RWPE1 (cell line): Measurements from ENCODE around the gene RIOK2.
"Not testable (repeated sequence)": the region's sequence is repeated elsewhere in the genome, so short reads cannot be mapped to it uniquely, and the experiment has no call there.

ENCODE experiments used
- CTCF ChIA-PET: fragments of 350-600 bp; sonication (Branson Sonifier 250); formaldehyde crosslinking; extraction: SDS; loops from one replicate; lab custom pipeline; 2021; lab: Yijun Ruan, JAX
- POLR2A ChIA-PET: fragments of 400-600 bp; formaldehyde crosslinking; extraction: SDS; loops from one replicate; lab custom pipeline; 2020; ENCODE audit warnings: antibody characterized with exemption; ENCODE audit not compliant: low non-redundant PET; lab: Yijun Ruan, JAX
- DNase-seq: peaks from one replicate; pipeline ENCODE4 v3.0.0; 2012; ENCODE audit warnings: low spot score
- H3K27ac ChIP-seq: fragments of 450-650 bp; 2 replicates; pipeline ENCODE4 v1.5.1; 2017
- TF ChIP-seq, protein P1 (sequence below): fragments of 450-650 bp; conservative IDR thresholded peaks from 2 replicates; pipeline ENCODE4 v1.5.1; 2017; ENCODE audit warnings: low read depth, mild to moderate bottlenecking

The RIOK2 gene

GRCh38 chr5:97149709-97150108 is 33.3 kb downstream of the RIOK2 start:
- no peak for DNase-seq
- CTCF ChIA-PET = interaction anchor here (0.6 kb wide), 1 partner anchor 911 kb away, joined by 3 read pairs; no protein-coding TSS in a partner anchor
- TF ChIP-seq, protein P1, sequence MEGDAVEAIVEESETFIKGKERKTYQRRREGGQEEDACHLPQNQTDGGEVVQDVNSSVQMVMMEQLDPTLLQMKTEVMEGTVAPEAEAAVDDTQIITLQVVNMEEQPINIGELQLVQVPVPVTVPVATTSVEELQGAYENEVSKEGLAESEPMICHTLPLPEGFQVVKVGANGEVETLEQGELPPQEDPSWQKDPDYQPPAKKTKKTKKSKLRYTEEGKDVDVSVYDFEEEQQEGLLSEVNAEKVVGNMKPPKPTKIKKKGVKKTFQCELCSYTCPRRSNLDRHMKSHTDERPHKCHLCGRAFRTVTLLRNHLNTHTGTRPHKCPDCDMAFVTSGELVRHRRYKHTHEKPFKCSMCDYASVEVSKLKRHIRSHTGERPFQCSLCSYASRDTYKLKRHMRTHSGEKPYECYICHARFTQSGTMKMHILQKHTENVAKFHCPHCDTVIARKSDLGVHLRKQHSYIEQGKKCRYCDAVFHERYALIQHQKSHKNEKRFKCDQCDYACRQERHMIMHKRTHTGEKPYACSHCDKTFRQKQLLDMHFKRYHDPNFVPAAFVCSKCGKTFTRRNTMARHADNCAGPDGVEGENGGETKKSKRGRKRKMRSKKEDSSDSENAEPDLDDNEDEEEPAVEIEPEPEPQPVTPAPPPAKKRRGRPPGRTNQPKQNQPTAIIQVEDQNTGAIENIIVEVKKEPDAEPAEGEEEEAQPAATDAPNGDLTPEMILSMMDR = no peak
- H3K27ac ChIP-seq = no peak overlapping the region
- POLR2A ChIA-PET = no interaction called here

- POLR2A ChIA-PET = no interaction called here
- CTCF ChIA-PET = interaction anchor here (0.5 to 1.2 kb wide), 3 partner anchors 15 to 283 kb away, joined by 3 to 4 read pairs (median 3); no protein-coding TSS in a partner anchor
- DNase-seq = no peak
- no peak overlapping the region for H3K27ac ChIP-seq
- TF ChIP-seq, protein P1 = no peak
Observed at GRCh38 chr5:97148288-97148687, 34.8 kb downstream of the RIOK2 start.

- no peak for DNase-seq
- TF ChIP-seq, protein P1 = no peak
- POLR2A ChIA-PET = no interaction called here
- no peak overlapping the region for H3K27ac ChIP-seq
- CTCF ChIA-PET = interaction anchor here (0.6 to 0.8 kb wide), 3 partner anchors 13 to 654 kb away, joined by 3 to 4 read pairs (median 3); no protein-coding TSS in a partner anchor
Observed at GRCh38 chr5:97143704-97144103, 39.3 kb downstream of the RIOK2 start.

GRCh38 chr5:97142521-97143254 is 40.4 kb downstream of the RIOK2 start, which contains the start of gene LIX1:
Gene LIX1, minus strand, starts transcription at chr5:97142611. Its CDS starts 35 bp downstream, at chr5:97142576.
- no peak within 1 kb of the TSS for H3K27ac ChIP-seq
- ChIA-PET CTCF (interaction anchor here (0.6 to 1.0 kb wide), 6 partner anchors 10 to 655 kb away, joined by 3 to 4 read pairs (median 3); no protein-coding TSS in a partner anchor), POLR2A (no interaction called here)
- DNase-seq = peak; percentile 73
- TF ChIP-seq, protein P1 = peak; percentile 66

DNA sequence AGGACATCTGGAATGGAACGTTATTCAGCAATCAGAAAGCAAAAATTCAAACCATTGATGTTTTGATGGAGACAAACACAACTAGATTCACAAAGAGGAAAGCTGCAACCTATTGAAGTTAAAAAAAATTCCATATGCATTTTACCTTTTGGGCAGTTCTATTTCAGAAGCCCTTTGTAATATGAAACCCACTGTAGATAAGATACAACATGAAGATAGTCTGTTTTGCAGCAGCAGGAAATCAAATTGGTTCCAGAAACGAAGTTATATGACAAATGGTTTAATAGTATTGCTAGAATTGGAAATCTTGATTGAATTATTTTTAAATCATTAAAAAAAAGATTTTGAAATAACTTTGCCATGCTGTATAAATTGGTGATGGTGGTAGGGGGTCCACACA is 41.5 kb downstream of the RIOK2 start:
- POLR2A ChIA-PET = no interaction called here
- DNase-seq = no peak
- TF ChIP-seq, protein P1 = no peak
- no peak overlapping the region for H3K27ac ChIP-seq
- CTCF ChIA-PET = interaction anchor here (1.1 kb wide), 1 partner anchor 22 kb away, joined by 4 read pairs; no protein-coding TSS in a partner anchor

- DNase-seq = no peak
- TF ChIP-seq, protein P1 = no peak
- ChIA-PET CTCF (interaction anchor here (1.1 kb wide), 1 partner anchor 23 kb away, joined by 4 read pairs; no protein-coding TSS in a partner anchor), POLR2A (no interaction called here)
- no peak overlapping the region for H3K27ac ChIP-seq
Observed at GRCh38 chr5:97141031-97141430, 42.0 kb downstream of the RIOK2 start.

DNA sequence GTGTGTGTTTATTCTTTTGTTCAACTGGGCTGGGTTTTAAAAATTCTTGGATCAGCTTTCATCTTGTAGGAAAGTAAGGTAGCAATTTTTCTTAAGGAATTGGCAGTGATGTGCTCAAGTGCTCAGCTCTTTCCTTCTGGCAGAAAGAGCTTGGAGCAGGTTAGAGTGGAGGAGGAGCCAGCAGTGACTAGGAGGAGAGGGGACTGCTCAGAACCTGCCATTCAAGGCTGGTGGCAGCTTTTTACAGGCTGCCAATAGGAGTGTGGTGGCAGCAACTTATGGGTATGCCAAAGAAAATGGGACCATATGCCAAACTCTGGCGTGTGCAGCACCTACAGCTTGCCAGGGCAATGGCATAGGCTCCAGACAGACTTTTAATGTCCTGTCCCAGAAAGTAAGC is 42.8 kb downstream of the RIOK2 start:
- H3K27ac ChIP-seq, POLR2A ChIA-PET, DNase-seq: not testable (repeated sequence)
- CTCF ChIA-PET = interaction anchor here (1.1 kb wide), 1 partner anchor 272 kb away, joined by 3 read pairs; no protein-coding TSS in a partner anchor
